ENCODE measurements around the gene GOLIM4.
"Not testable (repeated sequence)": the region's sequence is repeated elsewhere in the genome, so short reads cannot be mapped to it uniquely, and the experiment has no call there.

The GOLIM4 gene

DNA sequence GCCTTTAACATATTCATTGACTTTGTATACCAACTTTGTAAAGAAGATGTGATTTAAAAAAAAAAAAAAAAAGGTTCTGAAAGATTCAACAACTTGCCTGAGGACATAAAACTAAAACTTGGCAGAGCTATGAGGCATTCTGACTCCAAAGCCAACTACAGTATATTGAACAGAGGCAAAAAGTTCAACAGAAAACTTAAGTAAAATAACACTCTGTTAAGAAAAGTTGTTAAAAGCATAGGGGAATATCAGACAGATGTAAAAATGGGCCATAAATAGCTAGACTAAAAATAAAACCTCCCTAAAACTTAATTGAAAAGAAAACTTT is 23.4 kb downstream of the GOLIM4 start:
- no peak for DNase-seq

DNA sequence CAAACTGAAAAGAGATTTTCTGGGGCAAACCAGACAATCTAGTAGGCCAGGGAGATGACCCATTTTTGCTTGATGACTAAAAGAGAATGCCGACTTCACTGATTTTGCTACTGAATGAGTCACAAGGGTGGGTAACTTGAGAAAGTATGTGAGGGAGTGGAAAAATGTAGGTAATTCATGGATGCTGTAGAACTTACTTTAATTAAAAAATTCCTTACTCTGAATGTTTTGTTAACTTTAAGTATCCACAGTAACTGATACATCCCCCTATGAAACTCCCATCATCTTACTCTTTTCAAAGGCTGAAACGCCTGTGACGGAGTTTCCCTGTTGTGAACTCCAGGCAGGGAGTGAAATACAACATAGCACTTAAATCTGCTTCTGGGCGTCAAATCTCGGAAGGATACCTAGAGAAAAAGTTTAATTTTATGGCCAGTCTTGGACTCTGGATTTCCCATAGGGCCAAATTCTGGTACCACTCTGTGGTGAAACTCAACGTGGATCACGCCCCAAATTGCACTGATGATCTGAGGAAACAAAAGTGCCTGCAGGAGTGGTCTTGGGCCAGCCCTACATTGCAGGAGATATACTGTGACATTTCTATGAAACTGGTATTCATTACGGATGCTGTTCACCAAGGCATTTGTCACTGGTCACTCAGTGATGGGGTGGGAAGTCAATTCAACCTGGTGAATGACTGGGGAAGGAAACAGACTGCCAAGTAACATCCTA is 24.0 kb downstream of the GOLIM4 start:
- no peak for DNase-seq

GRCh38 chr3:168070919-168071318 is 24.8 kb downstream of the GOLIM4 start:
- DNase-seq = no peak

DNA sequence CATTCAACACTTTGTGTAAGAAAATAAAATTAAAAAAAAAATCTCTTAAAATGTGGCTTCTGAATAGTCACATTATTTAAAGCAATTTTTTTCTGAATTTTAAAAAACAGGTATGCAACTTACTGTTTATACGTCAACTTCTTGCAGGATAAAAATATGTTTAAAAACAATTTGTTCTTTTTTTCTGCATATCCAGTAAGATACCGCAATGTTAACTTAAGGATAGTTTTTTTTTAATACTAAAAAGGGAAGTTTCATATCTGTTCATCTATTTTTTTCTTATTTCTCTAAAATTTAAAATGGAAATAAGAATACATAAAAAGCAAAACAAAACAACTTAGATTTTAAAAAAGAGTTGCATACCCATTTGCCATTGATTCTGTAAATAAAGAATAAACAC is 27.4 kb downstream of the GOLIM4 start:
- DNase-seq = no peak

DNA sequence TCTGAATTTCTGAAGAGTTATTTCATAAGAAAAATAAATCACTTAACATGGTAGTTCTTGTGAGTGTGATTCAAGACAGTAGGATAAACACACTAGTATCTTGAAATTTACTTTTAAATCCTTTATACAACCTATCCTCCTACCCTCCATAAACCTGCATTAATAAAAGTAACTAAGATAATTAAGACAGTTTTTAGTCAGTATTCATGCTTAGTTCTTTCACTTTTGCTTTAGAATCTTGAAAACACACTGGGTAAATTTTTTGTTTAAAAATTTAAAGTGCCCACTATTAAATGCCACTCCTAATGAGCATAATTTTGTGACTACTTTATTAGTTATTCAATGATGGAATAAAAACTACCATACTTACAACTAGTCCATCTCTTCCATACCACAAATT is 28.8 kb downstream of the GOLIM4 start:
- no peak for DNase-seq

DNA sequence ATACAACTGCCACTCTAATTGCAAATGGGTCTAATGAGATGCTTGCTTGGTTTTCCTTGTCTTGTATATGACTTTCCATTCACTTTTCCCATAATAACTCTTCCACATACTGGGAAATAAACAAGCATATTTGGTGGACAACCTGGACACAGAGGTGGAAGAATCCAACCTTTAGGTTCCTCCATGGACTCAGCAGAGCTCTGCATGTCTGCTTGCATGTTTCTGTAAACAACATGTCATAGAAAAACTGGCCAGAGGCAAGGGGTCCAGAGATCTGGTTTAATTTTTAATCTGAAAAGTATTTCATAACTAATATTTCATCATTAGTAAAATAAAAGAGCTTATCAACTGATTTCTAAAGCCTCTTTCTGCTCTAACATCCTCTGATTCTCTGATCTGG is 30.2 kb downstream of the GOLIM4 start:
- DNase-seq = no peak

DNA sequence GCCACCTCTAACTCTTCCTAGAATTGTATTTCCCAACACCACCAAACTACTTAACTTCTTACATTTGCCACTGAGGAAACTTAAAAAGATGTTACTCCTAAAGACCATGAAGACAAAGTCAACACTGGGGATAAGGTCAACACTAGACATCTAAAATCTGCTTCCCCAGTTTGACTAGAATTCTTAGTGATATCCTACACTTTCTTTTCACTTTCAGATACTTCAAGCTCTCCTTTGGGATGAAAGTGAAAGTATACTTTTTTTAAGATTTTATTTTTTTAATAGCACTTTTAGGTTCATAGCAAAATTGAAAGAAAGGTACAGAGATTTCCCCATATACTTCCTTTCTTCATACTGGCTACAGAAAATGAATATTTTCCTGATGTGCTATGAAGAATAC is 32.6 kb downstream of the GOLIM4 start:
- DNase-seq = no peak

DNA sequence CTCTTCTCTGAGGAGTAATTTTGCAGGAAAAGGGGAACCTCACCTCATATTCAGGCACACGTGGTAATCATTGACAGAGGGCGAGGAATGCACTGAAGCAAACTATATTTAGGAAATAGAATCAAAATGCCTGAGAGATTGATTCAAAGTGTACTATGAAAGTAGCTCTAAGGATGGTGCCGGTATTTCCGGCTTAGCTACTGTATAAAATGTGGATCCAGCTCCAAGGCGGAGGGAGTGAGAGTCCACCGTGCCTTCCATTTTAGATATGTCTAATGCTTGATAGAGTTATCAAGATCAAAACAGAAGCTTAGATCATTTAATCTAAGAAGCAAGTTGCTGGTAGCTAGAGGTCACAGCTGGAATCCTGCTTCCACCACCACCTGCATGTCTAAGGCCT is 33.0 kb downstream of the GOLIM4 start:
- no peak for DNase-seq

DNA sequence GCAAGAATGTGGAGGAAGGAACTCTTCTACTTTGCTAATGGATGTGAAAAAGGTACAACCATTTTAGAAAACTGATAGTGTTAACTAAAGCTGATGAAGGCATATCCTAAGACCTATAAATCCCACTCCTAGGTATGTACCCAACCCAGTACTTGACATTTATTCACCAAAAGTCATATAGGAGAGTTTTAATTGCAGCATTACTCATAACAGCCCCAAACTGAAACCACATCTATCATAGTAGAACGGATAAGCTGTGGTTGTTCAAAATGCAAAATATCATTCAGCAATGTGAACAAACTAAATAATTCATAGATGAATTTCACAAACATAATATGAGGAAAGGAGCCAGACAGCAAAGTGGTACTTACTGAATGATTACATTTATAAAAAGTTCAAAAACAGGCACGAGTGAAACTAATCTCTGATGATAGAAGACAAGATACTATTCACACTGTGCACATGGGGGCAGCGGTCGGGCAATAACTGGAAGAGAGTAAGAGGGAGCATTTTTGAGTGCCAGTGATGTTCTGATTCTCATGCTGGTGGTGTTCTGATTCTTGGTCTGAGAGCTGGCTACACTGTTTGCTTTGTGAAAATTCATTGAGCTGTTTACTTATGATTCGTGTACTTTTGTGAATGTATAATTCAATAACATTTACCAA is 34.3 kb downstream of the GOLIM4 start:
- DNase-seq = no peak

DNA sequence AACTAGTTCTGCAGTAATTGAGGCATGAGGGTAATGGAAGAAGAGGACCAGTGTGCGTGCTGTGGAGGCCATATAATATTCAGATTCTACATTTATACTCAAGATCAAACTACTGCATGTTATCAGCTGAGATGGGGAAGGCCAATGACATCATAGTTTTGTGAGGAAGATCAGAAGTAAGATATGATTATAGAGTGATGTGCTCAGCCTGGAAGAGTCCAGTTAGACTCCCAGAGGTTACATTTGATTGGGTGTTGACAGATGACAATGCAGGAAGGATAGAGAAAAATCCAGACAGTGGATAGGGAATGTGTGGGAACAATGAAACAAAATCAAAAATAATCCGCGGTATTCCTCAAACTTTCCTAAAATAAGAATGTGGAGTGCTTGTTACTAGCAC is 35.4 kb downstream of the GOLIM4 start:
- no peak for DNase-seq

GRCh38 chr3:168058481-168058880 is 37.2 kb downstream of the GOLIM4 start:
- no peak for DNase-seq

- DNase-seq = not testable (repeated sequence)
Observed at GRCh38 chr3:168056398-168057230, 39.1 kb downstream of the GOLIM4 start.

GRCh38 chr3:168054447-168054846 is 41.3 kb downstream of the GOLIM4 start:
- no peak for DNase-seq

DNA sequence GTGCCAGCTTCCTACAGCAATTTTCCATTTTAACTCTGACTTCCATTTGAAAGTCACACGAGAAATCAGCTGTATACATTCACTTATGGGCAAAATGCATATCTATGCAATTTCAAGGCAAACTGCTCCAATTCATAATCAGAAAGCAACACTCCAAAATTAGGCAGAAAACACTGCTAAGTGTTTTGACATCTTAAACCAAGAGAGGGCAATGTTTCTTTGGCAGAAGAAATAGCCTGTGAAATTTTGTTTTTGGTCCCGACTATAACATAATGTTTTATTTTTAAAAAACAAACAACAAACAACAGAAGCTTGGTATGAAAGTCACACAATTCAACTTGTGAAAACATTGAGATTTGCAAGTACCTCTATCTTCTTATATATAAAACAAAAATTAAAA is 42.6 kb downstream of the GOLIM4 start:
- no peak for DNase-seq

DNA sequence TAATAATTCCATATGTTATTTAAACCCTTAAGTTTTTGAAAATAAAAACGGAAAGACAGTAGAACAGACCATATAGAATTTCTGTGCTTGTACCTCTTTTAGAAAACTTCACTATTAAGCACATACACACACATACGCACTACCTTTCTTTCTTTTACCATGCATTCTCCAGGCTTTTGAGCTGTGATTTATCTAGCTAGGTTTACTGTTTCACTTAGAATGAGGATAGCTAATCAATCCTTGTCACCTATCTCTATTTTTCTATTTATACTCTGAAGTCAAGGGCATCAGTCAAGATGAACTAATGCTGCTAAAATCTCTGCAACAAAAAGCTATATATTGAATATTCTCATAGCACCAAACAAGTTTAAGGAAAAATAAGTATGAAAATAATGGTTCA is 43.2 kb downstream of the GOLIM4 start:
- DNase-seq = no peak

DNA sequence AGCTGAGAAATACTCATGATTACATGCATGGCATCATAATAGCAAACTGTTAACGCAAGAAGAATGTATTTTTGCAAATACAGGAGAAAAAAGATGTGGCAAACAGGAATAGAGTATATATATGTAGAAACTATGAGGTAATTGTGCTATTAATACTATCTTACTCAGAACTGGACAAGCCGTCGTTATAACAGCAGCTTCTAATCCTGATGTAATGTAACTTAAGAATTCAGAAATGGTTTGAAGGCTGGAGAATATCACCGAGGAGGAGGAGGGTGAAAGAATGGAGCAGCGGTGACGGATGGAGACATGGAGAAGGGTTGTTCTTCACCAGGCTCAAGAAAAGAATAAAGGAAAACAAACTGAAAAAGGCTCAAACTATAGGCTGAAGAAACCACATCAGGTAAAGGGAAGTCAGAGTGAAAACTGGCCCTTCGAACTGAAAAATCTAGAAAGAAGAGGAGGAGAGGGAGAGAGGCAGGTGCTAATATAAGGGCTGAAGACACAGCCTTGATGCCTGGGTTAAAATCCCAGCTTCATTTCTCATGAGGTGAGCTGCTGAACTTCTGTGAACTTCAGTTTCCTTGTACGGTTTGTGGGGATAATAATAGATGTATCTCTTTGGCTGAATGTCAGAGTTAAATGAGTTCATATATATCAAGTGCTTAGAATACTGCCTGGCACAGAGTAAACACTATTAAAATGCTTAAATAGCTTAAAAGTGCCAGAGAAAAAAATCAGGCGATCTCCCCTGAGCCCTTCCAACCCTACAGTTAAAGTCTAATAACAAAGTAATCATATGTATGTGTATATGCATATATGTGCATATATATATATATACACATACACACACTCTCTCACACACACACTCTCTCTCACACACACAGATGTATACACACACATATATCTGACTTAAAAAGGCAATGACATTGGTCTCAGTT is 43.9 kb downstream of the GOLIM4 start:
- no peak for DNase-seq

GRCh38 chr3:168051070-168051469 is 44.7 kb downstream of the GOLIM4 start:
- DNase-seq = no peak

DNA sequence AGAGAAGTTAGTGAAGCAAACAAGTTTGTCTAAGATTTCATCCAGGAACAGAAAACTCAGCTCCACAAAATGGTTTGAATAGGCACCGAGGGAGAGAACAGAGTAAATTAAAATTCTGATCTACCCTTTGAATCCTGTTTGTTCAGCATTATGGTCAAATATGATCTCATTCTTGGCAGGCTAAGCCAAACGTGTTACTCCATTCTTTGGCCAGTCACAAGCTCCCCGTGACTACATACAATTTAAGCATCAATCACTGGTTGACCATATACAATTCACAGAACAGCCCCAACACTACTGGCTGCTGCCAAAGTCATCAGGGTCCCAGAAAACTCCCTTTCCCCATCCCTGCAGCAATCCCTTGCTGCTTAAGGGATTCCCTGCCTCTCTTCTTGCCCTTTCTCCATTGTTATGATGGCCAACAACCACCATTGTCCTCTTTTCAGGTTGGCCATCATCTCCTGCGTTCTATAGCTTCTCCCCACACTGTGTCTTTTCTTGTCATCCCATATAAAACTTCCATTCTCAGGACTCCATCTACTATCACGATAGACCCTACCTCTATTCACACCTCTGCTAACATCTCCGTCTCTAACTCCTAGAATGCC is 46.3 kb downstream of the GOLIM4 start:
- no peak for DNase-seq

DNA sequence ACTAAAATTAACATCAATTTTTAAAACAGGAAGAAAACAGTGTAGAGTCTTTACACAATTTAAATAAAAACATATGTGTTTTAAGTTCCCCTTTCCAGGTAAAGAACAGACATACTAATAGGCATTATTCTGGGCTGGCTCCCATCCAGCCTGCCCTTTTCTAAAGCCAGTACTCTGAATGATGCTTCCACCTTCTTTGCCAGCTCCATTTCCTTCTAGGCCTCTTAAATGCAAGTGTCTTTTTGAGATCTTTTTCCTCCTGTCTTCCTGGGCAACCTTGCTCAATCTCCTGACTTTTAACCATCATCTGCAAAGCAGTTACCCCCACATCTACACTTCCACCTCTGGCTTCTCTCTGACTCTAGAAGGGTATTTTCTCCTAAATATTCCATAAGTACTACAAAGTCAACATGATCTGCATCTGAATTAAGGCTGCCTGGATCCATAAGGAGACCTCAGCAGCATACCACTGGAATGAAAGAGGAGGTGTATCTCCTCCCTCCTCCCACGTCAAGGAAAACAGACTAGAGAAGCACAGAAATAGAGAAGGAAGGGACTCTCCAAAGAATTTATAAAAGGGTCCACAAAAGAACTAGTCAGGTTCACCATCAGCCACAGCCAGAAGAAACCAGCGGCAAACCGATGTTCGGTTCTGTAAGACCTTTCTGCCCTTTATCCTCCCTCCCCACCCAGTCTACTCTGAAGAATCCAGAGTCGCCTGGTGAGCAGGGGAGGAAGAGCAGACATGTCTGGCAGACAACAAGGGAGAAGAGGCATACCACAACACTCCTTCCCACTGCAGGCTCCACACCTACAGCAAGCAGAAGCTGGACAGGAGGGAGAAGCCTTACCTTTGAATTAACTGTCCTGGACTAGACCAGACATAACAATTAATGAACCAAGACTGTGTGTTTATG is 47.1 kb downstream of the GOLIM4 start:
- DNase-seq = no peak

DNA sequence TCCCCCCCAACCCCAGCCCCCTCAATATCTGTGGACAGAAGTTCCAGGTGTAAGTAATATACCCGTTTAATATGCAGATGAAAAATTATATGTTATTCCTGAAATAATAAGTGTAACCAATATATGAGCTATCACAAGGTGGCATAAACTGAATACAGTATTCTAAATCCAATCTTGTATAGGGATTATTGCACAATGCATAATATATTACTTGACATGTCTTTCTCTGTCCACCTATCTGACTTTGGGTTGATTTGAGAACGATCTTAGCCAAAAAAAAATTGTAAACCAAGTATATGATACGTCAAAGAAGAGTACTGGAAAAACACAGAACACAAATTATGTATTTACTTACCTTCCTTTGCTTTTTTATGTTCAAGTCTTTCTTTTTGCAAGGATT is 47.8 kb downstream of the GOLIM4 start:
- no peak for DNase-seq

- DNase-seq = no peak
Observed at GRCh38 chr3:168047190-168047795, 48.4 kb downstream of the GOLIM4 start.

All from activated CD4-positive, alpha-beta T cell treated with anti-CD3 and anti-CD28 coated beads, Interleukin-2, amount 50 U/mL, for 48 hours (primary cell).